K562 (cell line): ENCODE data around the gene RPL28. TPM values are rescaled to one million over a fixed set of nuclear protein-coding genes. Genes with fewer than 3 reads are reported as not detected.
A peak's percentile ranks its signal among the peaks of the same experiment; 100 is the strongest.

Experiments used
- ATAC-seq: fragments of 200-7000 bp; cut with Tn5 transposase; 3 replicates; pipeline ENCODE4 v1.9.1; 2020; ENCODE audit warnings: moderate library complexity
- BruUV-seq: library from RNA; stranded (reverse); fragments of 400-500 nt; replicated peaks from 2 replicates; lab custom pipeline; 2021; lab: Mats Ljungman, UMichigan
- CTCF ChIA-PET: fragments of 300-600 bp; formaldehyde crosslinking; extraction: SDS; loops from one replicate; lab custom pipeline; 2021; ENCODE audit warnings: low intra/inter-chr PET ratio; lab: Yijun Ruan, JAX
- POLR2A ChIA-PET: fragments of 300-600, 350-650 bp; sonication (Branson Sonifier 250); formaldehyde crosslinking; extraction: SDS; loops from one replicate; lab custom pipeline; 2021; ENCODE audit warnings: antibody characterized with exemption, inconsistent platforms; lab: Yijun Ruan, JAX
- DNase-seq, 4 experiments: peaks; one replicate each; pipeline versions ENCODE4 v3.0.0 to v3.0.0-alpha.2; 2011 to 2018; ENCODE audit warnings: low spot score in 3 of 4, mixed read lengths in 3 of 4; ENCODE audit errors: extremely low read depth in 1 of 4
- FAIRE-seq: peaks from 2 replicates; lab custom pipeline; 2011; peaks lifted over from hg19 to GRCh38; lab: Jason Lieb, UNC
- H2AFZ ChIP-seq: 2 replicates; pipeline ENCODE4 v1.6.0; 2011; ENCODE audit warnings: low read depth, low read length, control low read depth, inconsistent platforms
- H3K27ac ChIP-seq: fragments of 200-600 bp; 3 replicates; pipeline ENCODE4 v1.8.0; 2011; ENCODE audit warnings: low read depth, mild to moderate bottlenecking, control low read depth, inconsistent platforms, low read length, moderate library complexity, mixed read lengths; ENCODE audit errors: extremely low read depth
- H3K27me3 ChIP-seq, 2 experiments: fragments of 300-600 bp in 1 of 2; 2 replicates in 1 of 2; 3 replicates in 1 of 2; pipeline versions ENCODE4 v1.6.0 to v1.8.0; 2011; ENCODE audit warnings: inconsistent platforms in 2 of 2, low read length in 2 of 2, mild to moderate bottlenecking in 1 of 2, mixed read lengths in 1 of 2, moderate library complexity in 1 of 2; ENCODE audit not compliant: control insufficient read depth in 2 of 2, insufficient read depth in 2 of 2
- H3K36me3 ChIP-seq: fragments of 300-600 bp; 3 replicates; pipeline ENCODE4 v1.8.0; 2011; ENCODE audit warnings: mild to moderate bottlenecking, low read length, inconsistent platforms; ENCODE audit not compliant: control insufficient read depth, insufficient read depth
- H3K4me1 ChIP-seq, 2 experiments: fragments of 200-600 bp in 1 of 2; replicated peaks in 1 of 2; 2 replicates in 1 of 2; 3 replicates in 1 of 2; pipeline versions ENCODE4 v1.5.1 to v1.8.0; 2011; ENCODE audit warnings: inconsistent platforms in 2 of 2, low read length in 2 of 2, mild to moderate bottlenecking in 1 of 2, mixed read lengths in 1 of 2, moderate library complexity in 1 of 2; ENCODE audit not compliant: control insufficient read depth in 2 of 2, insufficient read depth in 2 of 2
- H3K4me2 ChIP-seq: 2 replicates; pipeline ENCODE4 v1.6.1; 2011; ENCODE audit warnings: low read length, control low read depth, inconsistent platforms, mixed read lengths; ENCODE audit not compliant: insufficient read depth
- H3K4me3 ChIP-seq: fragments of 200-600 bp; sonication (generic), shearing (Covaris generic); 2 replicates; pipeline ENCODE4 v1.5.1; 2016; ENCODE audit warnings: control low read depth, inconsistent platforms
- H3K79me2 ChIP-seq: fragments of 200-600 bp; 3 replicates; pipeline ENCODE4 v1.8.0; 2011; ENCODE audit warnings: low read length, inconsistent platforms; ENCODE audit not compliant: control insufficient read depth, insufficient read depth
- H3K9ac ChIP-seq, 2 experiments: 2 replicates each; pipeline versions ENCODE4 v1.6.0 to v1.6.1; 2011; ENCODE audit warnings: low read depth in 2 of 2, low read length in 2 of 2, control low read depth in 1 of 2, inconsistent platforms in 1 of 2, mild to moderate bottlenecking in 1 of 2, mixed read lengths in 1 of 2; ENCODE audit not compliant: insufficient read depth in 1 of 2
- H3K9me1 ChIP-seq: one replicate; pipeline ENCODE4 v1.6.0; 2011; ENCODE audit warnings: inconsistent platforms, mild to moderate bottlenecking, low read length, moderate library complexity; ENCODE audit not compliant: control insufficient read depth, insufficient read depth
- H3K9me3 ChIP-seq: replicated peaks from 2 replicates; pipeline ENCODE4 v1.5.1; 2011; ENCODE audit warnings: low read depth, low read length, inconsistent platforms; ENCODE audit not compliant: control insufficient read depth, insufficient read depth
- H4K20me1 ChIP-seq: replicated peaks from 2 replicates; pipeline ENCODE4 v1.6.1; 2011; ENCODE audit warnings: low read length, inconsistent platforms, mixed read lengths; ENCODE audit not compliant: control insufficient read depth, insufficient read depth
- NFE2L1 ChIP-seq: fragments of 450-650 bp; IDR thresholded peaks from 2 replicates; pipeline ENCODE4 v1.6.1; 2016; ENCODE audit warnings: missing genetic modification characterization, low read depth, mild to moderate bottlenecking, missing compliant biosample characterization, moderate library complexity, borderline replicate concordance
- PML ChIP-seq: IDR thresholded peaks from 2 replicates; pipeline ENCODE4 v1.6.1; 2012; ENCODE audit warnings: low read length, inconsistent platforms
- RBFOX2 ChIP-seq: fragments of 200-400 bp; formaldehyde crosslinking; IDR thresholded peaks from 2 replicates; pipeline ENCODE4 v1.6.1; 2017; ENCODE audit warnings: low read depth, mild to moderate bottlenecking, low read length, moderate library complexity
- RBM34 ChIP-seq: fragments of 200-400 bp; formaldehyde crosslinking; IDR thresholded peaks from 2 replicates; pipeline ENCODE4 v1.6.1; 2018; ENCODE audit warnings: low read length, borderline replicate concordance; ENCODE audit not compliant: insufficient read depth
- SMARCA5 ChIP-seq: fragments of 450-650 bp; IDR thresholded peaks from 2 replicates; pipeline ENCODE4 v1.6.1; 2016
- TBP ChIP-seq: optimal IDR thresholded peaks from 2 replicates; pipeline ENCODE3; 2011; ENCODE audit warnings: low read depth, low read length, improper control_type of control experiment
- TEAD2 ChIP-seq: fragments of 450-650 bp; IDR thresholded peaks from 2 replicates; pipeline ENCODE4 v1.6.1; 2016; ENCODE audit warnings: missing genetic modification characterization, control low read depth, missing compliant biosample characterization
- TEAD4 ChIP-seq, 2 experiments: sonication (generic) in 1 of 2; formaldehyde crosslinking in 1 of 2; IDR thresholded peaks; 2 replicates each; pipeline versions ENCODE4 v1.6.1 to v1.8.0; 2012 to 2022; ENCODE audit warnings: borderline replicate concordance in 1 of 2, inconsistent platforms in 1 of 2, low read length in 1 of 2, mild to moderate bottlenecking in 1 of 2, missing genetic modification reagents in 1 of 2
- TFAM ChIP-seq: fragments of 250-450 bp; sonication (Bioruptor Pico); conservative IDR thresholded peaks from 2 replicates; pipeline ENCODE4 v1.5.0; 2021; ENCODE audit warnings: mild to moderate bottlenecking, moderate library complexity
- TFAP4 ChIP-seq: sonication (generic); formaldehyde crosslinking; IDR thresholded peaks from 2 replicates; pipeline ENCODE4 v1.8.0; 2022; ENCODE audit warnings: missing genetic modification reagents, mild to moderate bottlenecking, moderate library complexity, borderline replicate concordance
- TSC22D4 ChIP-seq: fragments of 450-650 bp; IDR thresholded peaks from 2 replicates; pipeline ENCODE4 v1.6.1; 2016; ENCODE audit warnings: missing genetic modification characterization, missing biosample characterization, control low read depth
- YY1 ChIP-seq, 3 experiments: IDR thresholded peaks; 2 replicates each; pipeline ENCODE4 v1.6.1; 2011; ENCODE audit warnings: low read length in 2 of 3, mild to moderate bottlenecking in 2 of 3, moderate library complexity in 2 of 3, borderline replicate concordance in 1 of 3, control low read depth in 1 of 3, low read depth in 1 of 3; ENCODE audit not compliant: insufficient read depth in 3 of 3, insufficient replicate concordance in 2 of 3, control insufficient read depth in 1 of 3, insufficient read length in 1 of 3; ENCODE audit errors: extremely low read depth in 1 of 3
- ZFPM2 ChIP-seq: fragments of 250-450 bp; sonication (Bioruptor Pico); IDR thresholded peaks from 2 replicates; pipeline ENCODE4 v1.5.1; 2022; ENCODE audit warnings: mild to moderate bottlenecking
- ZNF696 ChIP-seq: fragments of 250-450 bp; sonication (Bioruptor Pico); conservative IDR thresholded peaks from 2 replicates; pipeline ENCODE4 v1.4.0; 2020; ENCODE audit warnings: mild to moderate bottlenecking, moderate library complexity
- WGBS: fragments of 100-300 bp; shearing (Covaris generic); methylation state at CpG from one replicate; pipeline ENCODE4 v1.1.6; 2016; ENCODE audit warnings: low coverage, mixed read lengths; ENCODE audit not compliant: insufficient coverage; ENCODE audit errors: missing lambda C conversion rate; 5-methylcytosine and 5-hydroxymethylcytosine counted together
- in situ Hi-C: fragments of 300-500 bp; cut with MboI; formaldehyde crosslinking; loops from 4 replicates; pipeline ENCODE4 v1.15.0; 2018; ENCODE audit warnings: inconsistent platforms, mixed read lengths
- intact Hi-C: fragments of 100-400 bp; cut with micrococcal nuclease; formaldehyde crosslinking; loops from 2 replicates; pipeline ENCODE4 v1.14.2; 2022
- polyA plus RNA-seq, 8 experiments: library from polyadenylated mRNA; depleted of rRNA in 4 of 8; stranded (reverse) in 5 of 8; unstranded in 3 of 8; fragments of >200 nt; fragmentation: Nextera tagmentation in 2 of 8; fragmentation: Illumina TruSeq in 1 of 8; extraction: Ambion mirVana in 2 of 8; extraction: Trizol in 1 of 8; gene quantifications; 2 replicates each; pipeline versions ENCODE4 v1.2.1 to v1.2.3, GENCODE V29; 2011 to 2014; ENCODE audit warnings: inconsistent platforms in 1 of 8, missing spikeins in 1 of 8
- total RNA-seq, 7 experiments: library from RNA; depleted of rRNA in 6 of 7; stranded (reverse); fragments of >200 nt in 6 of 7; fragmentation: Illumina TruSeq in 2 of 7; extraction: Trizol in 2 of 7; gene quantifications; 2 replicates each; pipeline versions ENCODE4 v1.2.1 to v1.2.3, GENCODE V29; 2011 to 2021; ENCODE audit warnings: low replicate concordance in 1 of 7
- TF ChIP-seq, protein P1 (sequence below): fragments of 450-650 bp; IDR thresholded peaks from 2 replicates; pipeline ENCODE4 v1.7.1; 2018; ENCODE audit warnings: mild to moderate bottlenecking, low read depth; ENCODE audit not compliant: partially characterized antibody

The RPL28 gene
- total and polyA plus RNA-seq, 9 of the 15 experiments (the other 6 are each of a cell fraction or from before 2014, with no cell fraction given) = 124 to 3,106 (median 622) TPM

DNA sequence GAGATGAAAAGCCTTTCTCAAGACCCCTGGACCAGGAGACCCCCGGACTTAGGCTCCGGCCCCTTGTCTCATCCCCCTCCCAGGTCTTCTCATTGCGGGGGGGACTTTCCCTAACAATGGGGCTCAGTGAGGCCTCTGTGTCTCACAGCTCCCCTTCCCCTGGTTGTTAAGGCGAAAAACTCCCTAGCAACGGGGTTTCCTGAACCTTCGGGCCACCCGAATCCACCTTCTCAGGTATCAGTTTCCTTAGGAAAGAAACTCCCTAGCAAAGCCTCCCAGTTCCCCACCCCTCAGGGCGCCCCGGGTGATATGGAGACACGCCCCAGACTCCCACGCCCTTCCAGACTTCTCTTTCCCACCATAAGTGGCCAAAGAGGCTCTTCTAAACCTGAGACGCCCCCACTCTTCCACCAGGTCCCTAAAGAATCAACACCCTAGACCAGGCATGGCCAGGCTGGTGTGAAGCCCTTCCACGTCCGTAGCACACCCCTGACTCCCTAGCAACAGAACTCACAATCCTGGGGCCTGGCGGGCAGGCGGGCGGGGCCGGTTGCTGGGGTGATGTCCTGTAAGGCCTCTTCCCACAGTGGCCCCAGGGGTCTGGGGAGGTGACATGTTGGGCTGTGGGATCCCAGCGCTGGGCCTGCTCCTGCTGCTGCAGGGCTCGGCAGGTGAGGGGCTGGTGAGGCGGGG is 9.3 kb upstream of the RPL28 start, which contains the start of gene TMEM190:
Gene TMEM190, plus strand, starts transcription at position 586 of the 693 bp plus-strand sequence. Its CDS starts 28 bp downstream, at position 614.
- H2AFZ ChIP-seq = no peak within 1 kb of the TSS
- intact Hi-C loops = no loop called here
- FAIRE-seq (peak; percentile 52), DNase-seq (peak; percentile 50 to 65 (median 62)), ATAC-seq (peak; percentile 59)
- H3K4me2 ChIP-seq = no peak within 1 kb of the TSS
- H3K27ac ChIP-seq = no peak within 1 kb of the TSS
- in situ Hi-C loops = no loop called here
- H4K20me1 ChIP-seq = no peaks in the 10 kb centered on the region
- H3K79me2 ChIP-seq = no peaks in the 10 kb centered on the region
- H3K27me3 ChIP-seq = no peaks in the 10 kb centered on the region; a peak in 1 of 5 replicates
- no peak within 1 kb of the TSS for H3K4me3 ChIP-seq
- no peaks in the 10 kb centered on the region for H3K9me3 ChIP-seq
- H3K9ac ChIP-seq = peak within 1 kb of the TSS in 1 of 2 experiments; percentile 68; a peak in 2 of 4 replicates
- CTCF ChIA-PET = no interaction called here
- WGBS = 18% methylated on average over 18 of the region's 21 CpGs
- H3K4me1 ChIP-seq = peaks cover 10 to 58% of the 10 kb centered on the region in 2 experiments; a peak in 4 of 5 replicates
- no TSS peak for BruUV-seq
- POLR2A ChIA-PET = interaction anchor here (1.0 kb wide), 2 partner anchors 8 to 117 kb away, joined by 3 to 4 read pairs; partner anchors contain the start of gene TMEM238
- no peaks in the 10 kb centered on the region for H3K9me1 ChIP-seq
- H3K36me3 ChIP-seq = no peaks in the 10 kb centered on the region
- TF ChIP-seq SMARCA5 (no peak), NFE2L1 (tag) (no peak), TEAD4 (IDR thresholded peaks at IDR 0.05; ENCODE audit: low read length) (no peak), TEAD4 (CRISPR knock-in tag; IDR thresholded peaks at IDR 0.05; ENCODE audit: borderline replicate concordance) (no peak), ZFPM2 (CRISPR knock-in tag) (no peak), TFAP4 (CRISPR knock-in tag) (no peak), ZNF696 (CRISPR knock-in tag) (no peak), TSC22D4 (no peak), TFAM (CRISPR knock-in tag) (no peak), RBFOX2 (no peak), TEAD2 (tag) (no peak), YY1 (IDR thresholded peaks at IDR 0.05; ENCODE audit: borderline replicate concordance in 1 of 3, control insufficient read depth in 1 of 3, extremely low read depth in 1 of 3, insufficient read depth in 3 of 3, insufficient read length in 1 of 3, insufficient replicate concordance in 2 of 3, low read depth in 1 of 3, low read length in 2 of 3) (no peak), PML (no peak), TBP (no peak), RBM34 (no peak)
- TF ChIP-seq, protein P1, sequence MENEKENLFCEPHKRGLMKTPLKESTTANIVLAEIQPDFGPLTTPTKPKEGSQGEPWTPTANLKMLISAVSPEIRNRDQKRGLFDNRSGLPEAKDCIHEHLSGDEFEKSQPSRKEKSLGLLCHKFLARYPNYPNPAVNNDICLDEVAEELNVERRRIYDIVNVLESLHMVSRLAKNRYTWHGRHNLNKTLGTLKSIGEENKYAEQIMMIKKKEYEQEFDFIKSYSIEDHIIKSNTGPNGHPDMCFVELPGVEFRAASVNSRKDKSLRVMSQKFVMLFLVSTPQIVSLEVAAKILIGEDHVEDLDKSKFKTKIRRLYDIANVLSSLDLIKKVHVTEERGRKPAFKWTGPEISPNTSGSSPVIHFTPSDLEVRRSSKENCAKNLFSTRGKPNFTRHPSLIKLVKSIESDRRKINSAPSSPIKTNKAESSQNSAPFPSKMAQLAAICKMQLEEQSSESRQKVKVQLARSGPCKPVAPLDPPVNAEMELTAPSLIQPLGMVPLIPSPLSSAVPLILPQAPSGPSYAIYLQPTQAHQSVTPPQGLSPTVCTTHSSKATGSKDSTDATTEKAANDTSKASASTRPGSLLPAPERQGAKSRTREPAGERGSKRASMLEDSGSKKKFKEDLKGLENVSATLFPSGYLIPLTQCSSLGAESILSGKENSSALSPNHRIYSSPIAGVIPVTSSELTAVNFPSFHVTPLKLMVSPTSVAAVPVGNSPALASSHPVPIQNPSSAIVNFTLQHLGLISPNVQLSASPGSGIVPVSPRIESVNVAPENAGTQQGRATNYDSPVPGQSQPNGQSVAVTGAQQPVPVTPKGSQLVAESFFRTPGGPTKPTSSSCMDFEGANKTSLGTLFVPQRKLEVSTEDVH = no peak
